Endothelial cell of umbilical vein (primary cell): Measurements from ENCODE around the gene USP40.

Experiments used
- CTCF ChIP-seq, 2 donors: IDR thresholded peaks; 1 replicate in 1 of 2; 2 replicates in 1 of 2; pipeline ENCODE4 v1.5.1; 2011; ENCODE audit warnings: low read length in 2 of 2, mild to moderate bottlenecking in 2 of 2, moderate library complexity in 2 of 2, control low read depth in 1 of 2, inconsistent platforms in 1 of 2, low read depth in 1 of 2; ENCODE audit not compliant: insufficient read depth in 1 of 2; ENCODE audit errors: extremely low read depth in 1 of 2
- EZH2 ChIP-seq: IDR thresholded peaks from 2 replicates; pipeline ENCODE4 v1.6.1; 2012; ENCODE audit warnings: borderline replicate concordance, low read depth, mild to moderate bottlenecking, moderate library complexity, low read length, inconsistent platforms; ENCODE audit not compliant: severe bottlenecking
- FOS ChIP-seq: IDR thresholded peaks from 2 replicates; pipeline ENCODE4 v1.6.1; 2011; ENCODE audit warnings: mild to moderate bottlenecking, low read length, moderate library complexity, borderline replicate concordance; ENCODE audit not compliant: insufficient read depth
- GATA2 ChIP-seq: IDR thresholded peaks from 2 replicates; pipeline ENCODE4 v1.7.0; 2011; ENCODE audit warnings: low read depth, mild to moderate bottlenecking, moderate library complexity, mixed read lengths, low read length; ENCODE audit not compliant: insufficient read length, insufficient read depth
- JUN ChIP-seq: IDR thresholded peaks from 2 replicates; pipeline ENCODE4 v1.6.1; 2011; ENCODE audit warnings: borderline replicate concordance, low read depth; ENCODE audit not compliant: insufficient read length, insufficient read depth
- MAX ChIP-seq: IDR thresholded peaks from 2 replicates; pipeline ENCODE4 v1.6.1; 2011; ENCODE audit not compliant: insufficient read depth, insufficient read length
- POLR2A ChIP-seq: IDR thresholded peaks from 2 replicates; pipeline ENCODE4 v1.6.1; 2012; ENCODE audit warnings: low read depth, mild to moderate bottlenecking, control low read depth, low read length
- POLR2AphosphoS5 ChIP-seq: IDR thresholded peaks from 2 replicates; pipeline ENCODE4 v1.6.1; 2012; ENCODE audit warnings: low read depth, mild to moderate bottlenecking, control low read depth, low read length, moderate library complexity; ENCODE audit not compliant: insufficient read depth

GRCh38 chr2:233468047-233468740 lies 98.4 kb downstream of the USP40 start:
- TF ChIP-seq CTCF (IDR thresholded peaks at IDR 0.05; ENCODE audit: extremely low read depth in 1 of 2, insufficient read depth in 1 of 2, low read depth in 1 of 2, low read length in 2 of 2) (no peak), POLR2A (no peak), EZH2 (no peak), POLR2AphosphoS5 (no peak), JUN (no peak), FOS (no peak), MAX (no peak), GATA2 (no peak)
